Measurements from ENCODE around the gene ZNF420. TPM values are rescaled to one million over a fixed set of nuclear protein-coding genes. Genes with fewer than 3 reads are reported as not detected.
"Not testable (repeated sequence)": the region's sequence is repeated elsewhere in the genome, so short reads cannot be mapped to it uniquely, and the experiment has no call there.

The ZNF420 gene
- total RNA-seq, result 7.1 to 12.0 TPM (median 7.3 TPM) in 3 replicates
- long read RNA-seq, transcript ZNF420-202 (5 exons, 3,535 nt), result major isoform, 12 of 18 reads
- long read RNA-seq, partial matches to known transcripts, result 2 of 18 reads
- long read RNA-seq, other reads (novel, unspliced or antisense), result 4 of 18 reads

DNA sequence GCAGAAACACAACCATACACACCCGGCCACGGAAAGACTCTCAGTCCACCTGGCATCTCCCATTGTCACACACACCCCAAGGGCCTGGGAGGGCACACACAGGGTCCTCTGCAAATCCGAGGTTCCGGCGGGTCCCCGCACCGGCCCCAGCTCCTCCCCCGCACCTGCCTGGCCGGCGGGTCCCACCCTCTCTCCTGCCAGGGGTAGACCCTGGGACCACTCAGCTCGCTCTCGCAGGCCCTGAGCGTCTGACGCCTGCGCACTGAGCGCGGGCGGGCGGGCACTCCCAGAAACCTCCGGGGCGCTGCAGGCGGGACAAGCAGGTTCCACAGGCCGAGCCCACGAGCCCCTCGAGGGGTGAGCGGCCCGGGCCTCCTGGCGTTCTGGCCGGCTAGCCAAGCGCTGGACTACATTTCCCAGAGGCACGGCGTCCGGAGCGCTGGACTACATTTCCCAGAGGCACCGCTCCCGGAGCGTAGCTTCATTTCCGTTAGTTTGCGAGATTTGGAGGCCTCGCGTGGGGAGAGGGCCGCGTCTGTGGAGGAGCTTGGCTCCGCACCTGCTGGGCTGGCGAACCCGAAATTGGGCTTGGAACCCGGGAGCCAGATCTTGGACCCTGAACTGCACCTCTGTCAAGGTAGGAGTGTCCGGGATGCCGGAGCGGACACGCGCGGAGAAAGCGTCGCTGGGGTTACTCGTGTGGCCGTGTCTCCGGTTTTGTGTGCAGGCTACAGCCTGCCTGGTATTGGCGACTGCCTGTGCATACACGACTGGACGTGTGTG, at the start of gene ZNF420:
TSS of gene ZNF420 (plus strand) at position 500 of the 783 bp plus-strand sequence. CDS start 10,686 bp downstream, outside the sequence.
- TF ChIP-seq, protein P1, sequence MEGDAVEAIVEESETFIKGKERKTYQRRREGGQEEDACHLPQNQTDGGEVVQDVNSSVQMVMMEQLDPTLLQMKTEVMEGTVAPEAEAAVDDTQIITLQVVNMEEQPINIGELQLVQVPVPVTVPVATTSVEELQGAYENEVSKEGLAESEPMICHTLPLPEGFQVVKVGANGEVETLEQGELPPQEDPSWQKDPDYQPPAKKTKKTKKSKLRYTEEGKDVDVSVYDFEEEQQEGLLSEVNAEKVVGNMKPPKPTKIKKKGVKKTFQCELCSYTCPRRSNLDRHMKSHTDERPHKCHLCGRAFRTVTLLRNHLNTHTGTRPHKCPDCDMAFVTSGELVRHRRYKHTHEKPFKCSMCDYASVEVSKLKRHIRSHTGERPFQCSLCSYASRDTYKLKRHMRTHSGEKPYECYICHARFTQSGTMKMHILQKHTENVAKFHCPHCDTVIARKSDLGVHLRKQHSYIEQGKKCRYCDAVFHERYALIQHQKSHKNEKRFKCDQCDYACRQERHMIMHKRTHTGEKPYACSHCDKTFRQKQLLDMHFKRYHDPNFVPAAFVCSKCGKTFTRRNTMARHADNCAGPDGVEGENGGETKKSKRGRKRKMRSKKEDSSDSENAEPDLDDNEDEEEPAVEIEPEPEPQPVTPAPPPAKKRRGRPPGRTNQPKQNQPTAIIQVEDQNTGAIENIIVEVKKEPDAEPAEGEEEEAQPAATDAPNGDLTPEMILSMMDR (IDR thresholded peaks at IDR 0.05), result no peak
- no peaks in the 10 kb centered on the region for H3K27me3 Mint-ChIP-seq (ENCODE audit: low read depth)
- H3K27ac Mint-ChIP-seq (ENCODE audit: unreplicated experiment), result peak within 1 kb of the TSS; percentile 90
- H3K9me3 Mint-ChIP-seq (ENCODE audit: low read depth), result peaks cover 31% of the 10 kb centered on the region
- H3K4me1 Mint-ChIP-seq (ENCODE audit: low read depth), result peaks cover 28% of the 10 kb centered on the region
- H3K36me3 Mint-ChIP-seq (ENCODE audit: low read depth), result peaks cover 17% of the 10 kb centered on the region
- peak; percentile 97 for DNase-seq (ENCODE audit: low spot score)
- H3K4me3 Mint-ChIP-seq (ENCODE audit: unreplicated experiment), result peak within 1 kb of the TSS; percentile 86

DNA sequence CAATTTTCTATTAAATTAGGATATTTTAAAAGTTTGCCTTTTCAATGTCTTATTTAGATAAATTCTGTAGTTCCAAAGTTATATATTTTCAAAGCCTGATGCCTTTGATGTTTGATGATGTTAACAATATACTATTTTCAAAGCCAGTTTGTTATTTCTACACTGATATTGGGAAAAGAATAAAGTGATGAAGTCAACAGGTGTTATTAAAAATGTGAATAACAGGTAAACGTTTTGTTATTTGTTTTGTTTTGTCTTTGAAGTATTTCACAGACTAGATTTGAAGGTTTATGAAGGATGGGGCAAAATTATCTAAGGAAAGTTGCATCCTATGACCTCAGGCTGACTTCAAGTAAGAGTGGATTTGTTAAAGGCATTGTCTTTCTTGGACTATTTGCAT, 33.1 kb upstream of the ZNF420 start:
- TF ChIP-seq, protein P1 (IDR thresholded peaks at IDR 0.05), result no peak
- Mint-ChIP-seq H3K27me3 (ENCODE audit: low read depth) (no peaks in the 10 kb centered on the region), H3K27ac (ENCODE audit: unreplicated experiment) (no peak overlapping the region), H3K9me3 (ENCODE audit: low read depth) (peaks cover 47% of the 10 kb centered on the region), H3K4me1 (ENCODE audit: low read depth) (no peaks in the 10 kb centered on the region), H3K4me3 (ENCODE audit: unreplicated experiment) (no peak overlapping the region), H3K36me3 (ENCODE audit: low read depth) (no peaks in the 10 kb centered on the region)
- no peak for DNase-seq (ENCODE audit: low spot score)

DNA sequence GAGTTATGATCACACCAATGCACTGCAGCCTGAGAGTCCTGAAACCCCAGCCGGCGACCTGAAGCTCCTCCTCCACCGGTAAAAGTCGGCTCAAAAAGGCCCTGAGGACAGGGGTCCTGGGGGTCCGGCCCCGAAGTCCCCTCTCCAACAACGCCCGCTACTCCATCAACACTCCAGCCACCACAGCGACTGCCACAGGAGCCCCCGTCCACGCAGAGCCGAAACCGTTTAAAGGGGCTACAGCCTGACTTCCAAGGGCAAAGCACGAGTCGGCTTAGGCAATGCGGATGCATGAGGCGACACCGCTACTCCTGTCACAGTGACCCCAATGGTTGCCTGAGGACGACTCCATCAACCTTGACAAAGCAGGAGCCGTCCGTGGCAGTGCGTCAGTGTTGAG, 22.9 kb upstream of the ZNF420 start:
- Mint-ChIP-seq H3K4me1 (ENCODE audit: low read depth) (no peaks in the 10 kb centered on the region), H3K36me3 (ENCODE audit: low read depth) (peaks cover 19% of the 10 kb centered on the region), H3K27ac (ENCODE audit: unreplicated experiment) (no peak overlapping the region), H3K4me3 (ENCODE audit: unreplicated experiment) (no peak overlapping the region), H3K27me3 (ENCODE audit: low read depth) (no peaks in the 10 kb centered on the region), H3K9me3 (ENCODE audit: low read depth) (peaks cover 48% of the 10 kb centered on the region)
- TF ChIP-seq, protein P1 (IDR thresholded peaks at IDR 0.05), result no peak
- DNase-seq (ENCODE audit: low spot score), result no peak

DNA sequence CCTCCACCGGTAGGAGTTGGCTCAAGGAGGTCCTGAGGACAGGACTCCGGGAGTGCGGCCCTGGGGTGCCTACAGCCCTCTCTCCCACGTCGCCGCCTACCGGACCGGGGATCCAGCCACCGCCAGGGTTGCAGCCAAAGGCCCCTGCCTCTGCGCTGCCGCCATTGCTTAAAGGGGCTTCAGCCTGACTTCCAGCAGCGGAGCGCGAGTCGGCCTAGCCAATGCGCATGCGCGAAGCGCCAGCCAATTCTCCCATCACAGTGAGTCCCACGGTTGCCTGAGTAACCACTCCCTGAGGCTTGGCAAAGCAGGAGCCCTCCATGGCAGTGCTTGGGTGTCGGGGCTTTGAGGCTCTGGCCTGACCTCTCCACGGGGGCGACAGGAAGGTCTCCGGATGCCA, 21.5 kb upstream of the ZNF420 start:
- H3K36me3 Mint-ChIP-seq (ENCODE audit: low read depth), result peaks cover 17% of the 10 kb centered on the region
- no peaks in the 10 kb centered on the region for H3K27me3 Mint-ChIP-seq (ENCODE audit: low read depth)
- H3K4me3 Mint-ChIP-seq (ENCODE audit: unreplicated experiment), result no peak overlapping the region
- DNase-seq (ENCODE audit: low spot score), result no peak
- TF ChIP-seq, protein P1 (IDR thresholded peaks at IDR 0.05), result no peak
- no peak overlapping the region for H3K27ac Mint-ChIP-seq (ENCODE audit: unreplicated experiment)
- H3K9me3 Mint-ChIP-seq (ENCODE audit: low read depth), result peaks cover 50% of the 10 kb centered on the region
- no peaks in the 10 kb centered on the region for H3K4me1 Mint-ChIP-seq (ENCODE audit: low read depth)

DNA sequence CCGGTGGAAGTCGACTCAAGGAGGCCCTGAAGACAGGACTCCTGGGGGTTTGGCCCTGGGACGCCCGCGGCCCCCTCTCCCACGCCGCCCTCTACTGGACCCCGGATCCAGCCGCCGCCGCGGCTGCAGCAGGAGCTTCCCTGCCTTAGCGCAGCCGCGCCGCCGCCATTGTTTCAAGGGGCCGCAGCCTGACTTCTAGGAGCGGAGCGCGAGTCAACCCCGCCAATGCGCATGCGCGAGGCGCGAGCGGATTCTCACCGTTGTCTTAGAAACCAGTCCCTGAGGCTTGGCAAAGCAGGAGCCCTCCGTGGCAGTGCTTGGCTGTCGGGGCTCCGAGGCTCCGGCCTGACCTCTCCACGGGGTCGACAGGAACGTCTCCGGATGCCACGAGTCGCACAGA, 19.1 kb upstream of the ZNF420 start:
- Mint-ChIP-seq H3K9me3 (ENCODE audit: low read depth) (peaks cover 62% of the 10 kb centered on the region), H3K27me3 (ENCODE audit: low read depth) (no peaks in the 10 kb centered on the region), H3K36me3 (ENCODE audit: low read depth) (peaks cover 23% of the 10 kb centered on the region), H3K27ac (ENCODE audit: unreplicated experiment) (no peak overlapping the region), H3K4me3 (ENCODE audit: unreplicated experiment) (no peak overlapping the region), H3K4me1 (ENCODE audit: low read depth) (no peaks in the 10 kb centered on the region)
- TF ChIP-seq, protein P1 (IDR thresholded peaks at IDR 0.05), result no peak
- DNase-seq (ENCODE audit: low spot score), result no peak

DNA sequence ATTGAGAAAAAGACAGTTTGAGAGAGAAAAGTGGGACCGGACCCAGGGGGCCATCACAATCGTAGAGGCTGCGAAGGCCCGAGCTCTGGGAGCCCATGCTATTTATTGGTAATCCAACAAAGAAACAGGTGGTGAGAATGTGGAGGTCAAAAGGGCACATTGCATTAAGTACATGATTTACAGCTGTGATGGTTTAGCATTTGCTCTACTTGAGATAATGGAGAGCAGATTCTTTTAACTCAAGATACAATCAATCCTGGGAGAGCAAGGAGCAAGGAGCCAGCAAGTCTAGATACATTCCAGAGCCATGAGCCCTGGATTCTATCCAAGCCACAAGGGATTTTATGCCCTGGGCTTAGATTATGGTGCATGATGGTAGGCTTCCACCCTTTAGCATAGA, 13.3 kb upstream of the ZNF420 start:
- peaks cover 28% of the 10 kb centered on the region for H3K36me3 Mint-ChIP-seq (ENCODE audit: low read depth)

More for the DNA sequence above, 13.3 kb upstream of the ZNF420 start:
- not testable (repeated sequence) for H3K27ac Mint-ChIP-seq (ENCODE audit: unreplicated experiment); DNase-seq (ENCODE audit: low spot score); H3K4me3 Mint-ChIP-seq (ENCODE audit: unreplicated experiment); H3K4me1 Mint-ChIP-seq (ENCODE audit: low read depth); H3K27me3 Mint-ChIP-seq (ENCODE audit: low read depth)
- peaks cover 73% of the 10 kb centered on the region for H3K9me3 Mint-ChIP-seq (ENCODE audit: low read depth)
